GM12878 (cell line): ENCODE measurements around the gene JMJD4. TPM values are rescaled to one million over a fixed set of nuclear protein-coding genes. Genes with fewer than 3 reads are reported as not detected.
A peak's percentile ranks its signal among the peaks of the same experiment; 100 is the strongest.

Source experiments
- ATF3 ChIP-seq: IDR thresholded peaks from 2 replicates; pipeline ENCODE4 v1.6.1; 2011; ENCODE audit warnings: low read depth, mild to moderate bottlenecking, low read length, moderate library complexity, borderline replicate concordance; ENCODE audit errors: extremely low read depth
- CBX5 ChIP-seq: sonication (generic); IDR thresholded peaks from 2 replicates; pipeline ENCODE4 v1.6.1; 2016; ENCODE audit warnings: low read depth, moderate library complexity, mild to moderate bottlenecking, inconsistent platforms
- CHD2 ChIP-seq: IDR thresholded peaks from 2 replicates; pipeline ENCODE4 v1.6.1; 2011; ENCODE audit warnings: low read depth, low read length, improper control_type of control experiment, borderline replicate concordance
- CREM ChIP-seq: IDR thresholded peaks from 2 replicates; pipeline ENCODE4 v1.6.1; 2014; ENCODE audit warnings: antibody characterized with exemption, low read depth
- IKZF2 ChIP-seq, 2 experiments: fragments of 450-650 bp; IDR thresholded peaks; 2 replicates each; pipeline ENCODE4 v1.6.1; 2017; ENCODE audit warnings: mild to moderate bottlenecking in 2 of 2, moderate library complexity in 2 of 2
- IRF4 ChIP-seq: IDR thresholded peaks from 2 replicates; pipeline ENCODE4 v1.6.1; 2011; ENCODE audit warnings: low read depth, low read length
- JUND ChIP-seq: IDR thresholded peaks from 2 replicates; pipeline ENCODE4 v1.6.1; 2012; ENCODE audit warnings: low read depth, mild to moderate bottlenecking, low read length, improper control_type of control experiment, moderate library complexity
- LARP7 ChIP-seq: fragments of 450-650 bp; IDR thresholded peaks from 2 replicates; pipeline ENCODE4 v1.6.1; 2017; ENCODE audit warnings: mild to moderate bottlenecking
- MTA3 ChIP-seq: IDR thresholded peaks from 2 replicates; pipeline ENCODE4 v1.6.1; 2012; ENCODE audit warnings: low read length, inconsistent platforms, borderline replicate concordance
- MXI1 ChIP-seq: fragments of 150-350 bp; IDR thresholded peaks from 2 replicates; pipeline ENCODE4 v1.6.1; 2011; ENCODE audit warnings: low read depth, mild to moderate bottlenecking, inconsistent platforms, low read length, improper control_type of control experiment
- NFYB ChIP-seq: IDR thresholded peaks from 2 replicates; pipeline ENCODE4 v1.6.1; 2011; ENCODE audit warnings: low read depth, mild to moderate bottlenecking, low read length, improper control_type of control experiment, moderate library complexity; ENCODE audit not compliant: insufficient read depth
- NRF1 ChIP-seq: conservative IDR thresholded peaks from 2 replicates; pipeline ENCODE4 v1.6.1; 2011; ENCODE audit warnings: mild to moderate bottlenecking, low read depth, low read length, improper control_type of control experiment
- PAX8 ChIP-seq: fragments of 450-650 bp; IDR thresholded peaks from 2 replicates; pipeline ENCODE4 v1.6.1; 2017; ENCODE audit warnings: mild to moderate bottlenecking, moderate library complexity
- POLR2AphosphoS2 ChIP-seq: IDR thresholded peaks from 2 replicates; pipeline ENCODE4 v1.6.1; 2011; ENCODE audit warnings: low read depth, mild to moderate bottlenecking, low read length, improper control_type of control experiment, moderate library complexity
- RFX5 ChIP-seq: IDR thresholded peaks from 2 replicates; pipeline ENCODE4 v1.6.1; 2011; ENCODE audit warnings: low read depth, low read length, improper control_type of control experiment
- TARDBP ChIP-seq: IDR thresholded peaks from 2 replicates; pipeline ENCODE4 v1.6.1; 2016; ENCODE audit warnings: borderline replicate concordance
- ZNF207 ChIP-seq: fragments of 450-650 bp; IDR thresholded peaks from 2 replicates; pipeline ENCODE4 v1.6.1; 2014; ENCODE audit warnings: antibody characterized with exemption, mild to moderate bottlenecking, borderline replicate concordance
- ZSCAN29 ChIP-seq: fragments of 450-650 bp; IDR thresholded peaks from 2 replicates; pipeline ENCODE4 v1.6.1; 2017; ENCODE audit warnings: mild to moderate bottlenecking, moderate library complexity
- polyA plus RNA-seq, 11 experiments: library from polyadenylated mRNA; depleted of rRNA in 4 of 11; unstranded in 6 of 11; stranded (reverse) in 5 of 11; fragments of >200 nt; fragmentation: Nextera tagmentation in 4 of 11; fragmentation: Illumina TruSeq in 1 of 11; extraction: Ambion mirVana in 4 of 11; extraction: Trizol in 1 of 11; gene quantifications; 1 replicate in 1 of 11; 2 replicates in 10 of 11; pipeline versions ENCODE4 v1.2.1 to v1.2.3, GENCODE V29; 2011 to 2016; ENCODE audit warnings: inconsistent platforms in 2 of 11, missing spikeins in 2 of 11, low read depth in 1 of 11
- total RNA-seq, 4 experiments: library from RNA; depleted of rRNA in 3 of 4; stranded (reverse); fragments of >200 nt in 3 of 4; fragmentation: Illumina TruSeq in 1 of 4; extraction: Trizol in 1 of 4; gene quantifications; 2 replicates each; pipeline versions ENCODE4 v1.2.1 to v1.2.3, GENCODE V29; 2013 to 2021
- TF ChIP-seq, protein P1 (sequence below): fragments of 450-650 bp; IDR thresholded peaks from 2 replicates; pipeline ENCODE4 v1.6.1; 2017; ENCODE audit warnings: antibody characterized with exemption, mild to moderate bottlenecking, moderate library complexity
- TF ChIP-seq, protein P2 (sequence below), 3 experiments: IDR thresholded peaks in 2 of 3; conservative IDR thresholded peaks in 1 of 3; 2 replicates each; pipeline ENCODE4 v1.5.1; 2011; ENCODE audit warnings: low read depth in 3 of 3, low read length in 3 of 3, mild to moderate bottlenecking in 3 of 3, control low read depth in 2 of 3, moderate library complexity in 2 of 3, inconsistent platforms in 1 of 3, mixed read lengths in 1 of 3; ENCODE audit not compliant: control insufficient read depth in 2 of 3, insufficient read depth in 1 of 3; ENCODE audit errors: extremely low read depth in 1 of 3
- TF ChIP-seq, protein P3 (sequence below): IDR thresholded peaks from 2 replicates; pipeline ENCODE4 v1.6.1; 2012; ENCODE audit warnings: improper control_type of control experiment, low read depth, low read length; ENCODE audit not compliant: insufficient replicate concordance

Gene JMJD4
- total and polyA plus RNA-seq, 10 of the 15 experiments (the other 5 are each of a cell fraction or from before 2014, with no cell fraction given) = 0.89 to 38.3 (median 18.4) TPM

- TF ChIP-seq CHD2 (peak; percentile 87), CBX5 (no peak), ATF3 (no peak), IRF4 (peak; percentile 78), PAX8 (no peak), ZNF207 (peak; percentile 97), TARDBP (no peak), POLR2AphosphoS2 (peak; percentile 84), MXI1 (peak; percentile 86), NFYB (no peak), NRF1 (peak; percentile 96), ZSCAN29 (peak; percentile 84; the same call in 1 of the 2 replicates), JUND (no peak), IKZF2 (IDR thresholded peaks at IDR 0.05) (no peak), CREM (peak; percentile 85), LARP7 (peak; percentile 99), RFX5 (peak; percentile 25; the same call in 1 of the 2 replicates), MTA3 (no peak)
- TF ChIP-seq, protein P1, sequence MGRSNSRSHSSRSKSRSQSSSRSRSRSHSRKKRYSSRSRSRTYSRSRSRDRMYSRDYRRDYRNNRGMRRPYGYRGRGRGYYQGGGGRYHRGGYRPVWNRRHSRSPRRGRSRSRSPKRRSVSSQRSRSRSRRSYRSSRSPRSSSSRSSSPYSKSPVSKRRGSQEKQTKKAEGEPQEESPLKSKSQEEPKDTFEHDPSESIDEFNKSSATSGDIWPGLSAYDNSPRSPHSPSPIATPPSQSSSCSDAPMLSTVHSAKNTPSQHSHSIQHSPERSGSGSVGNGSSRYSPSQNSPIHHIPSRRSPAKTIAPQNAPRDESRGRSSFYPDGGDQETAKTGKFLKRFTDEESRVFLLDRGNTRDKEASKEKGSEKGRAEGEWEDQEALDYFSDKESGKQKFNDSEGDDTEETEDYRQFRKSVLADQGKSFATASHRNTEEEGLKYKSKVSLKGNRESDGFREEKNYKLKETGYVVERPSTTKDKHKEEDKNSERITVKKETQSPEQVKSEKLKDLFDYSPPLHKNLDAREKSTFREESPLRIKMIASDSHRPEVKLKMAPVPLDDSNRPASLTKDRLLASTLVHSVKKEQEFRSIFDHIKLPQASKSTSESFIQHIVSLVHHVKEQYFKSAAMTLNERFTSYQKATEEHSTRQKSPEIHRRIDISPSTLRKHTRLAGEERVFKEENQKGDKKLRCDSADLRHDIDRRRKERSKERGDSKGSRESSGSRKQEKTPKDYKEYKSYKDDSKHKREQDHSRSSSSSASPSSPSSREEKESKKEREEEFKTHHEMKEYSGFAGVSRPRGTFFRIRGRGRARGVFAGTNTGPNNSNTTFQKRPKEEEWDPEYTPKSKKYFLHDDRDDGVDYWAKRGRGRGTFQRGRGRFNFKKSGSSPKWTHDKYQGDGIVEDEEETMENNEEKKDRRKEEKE = no peak
- TF ChIP-seq, protein P2, sequence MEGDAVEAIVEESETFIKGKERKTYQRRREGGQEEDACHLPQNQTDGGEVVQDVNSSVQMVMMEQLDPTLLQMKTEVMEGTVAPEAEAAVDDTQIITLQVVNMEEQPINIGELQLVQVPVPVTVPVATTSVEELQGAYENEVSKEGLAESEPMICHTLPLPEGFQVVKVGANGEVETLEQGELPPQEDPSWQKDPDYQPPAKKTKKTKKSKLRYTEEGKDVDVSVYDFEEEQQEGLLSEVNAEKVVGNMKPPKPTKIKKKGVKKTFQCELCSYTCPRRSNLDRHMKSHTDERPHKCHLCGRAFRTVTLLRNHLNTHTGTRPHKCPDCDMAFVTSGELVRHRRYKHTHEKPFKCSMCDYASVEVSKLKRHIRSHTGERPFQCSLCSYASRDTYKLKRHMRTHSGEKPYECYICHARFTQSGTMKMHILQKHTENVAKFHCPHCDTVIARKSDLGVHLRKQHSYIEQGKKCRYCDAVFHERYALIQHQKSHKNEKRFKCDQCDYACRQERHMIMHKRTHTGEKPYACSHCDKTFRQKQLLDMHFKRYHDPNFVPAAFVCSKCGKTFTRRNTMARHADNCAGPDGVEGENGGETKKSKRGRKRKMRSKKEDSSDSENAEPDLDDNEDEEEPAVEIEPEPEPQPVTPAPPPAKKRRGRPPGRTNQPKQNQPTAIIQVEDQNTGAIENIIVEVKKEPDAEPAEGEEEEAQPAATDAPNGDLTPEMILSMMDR (IDR thresholded peaks at IDR 0.05 in 2 of 3, conservative IDR thresholded peaks at IDR 0.05 in 1 of 3; ENCODE audit: control insufficient read depth in 2 of 3, extremely low read depth in 1 of 3, insufficient read depth in 1 of 3, low read depth in 3 of 3, low read length in 3 of 3) = no peak
- TF ChIP-seq, protein P3, sequence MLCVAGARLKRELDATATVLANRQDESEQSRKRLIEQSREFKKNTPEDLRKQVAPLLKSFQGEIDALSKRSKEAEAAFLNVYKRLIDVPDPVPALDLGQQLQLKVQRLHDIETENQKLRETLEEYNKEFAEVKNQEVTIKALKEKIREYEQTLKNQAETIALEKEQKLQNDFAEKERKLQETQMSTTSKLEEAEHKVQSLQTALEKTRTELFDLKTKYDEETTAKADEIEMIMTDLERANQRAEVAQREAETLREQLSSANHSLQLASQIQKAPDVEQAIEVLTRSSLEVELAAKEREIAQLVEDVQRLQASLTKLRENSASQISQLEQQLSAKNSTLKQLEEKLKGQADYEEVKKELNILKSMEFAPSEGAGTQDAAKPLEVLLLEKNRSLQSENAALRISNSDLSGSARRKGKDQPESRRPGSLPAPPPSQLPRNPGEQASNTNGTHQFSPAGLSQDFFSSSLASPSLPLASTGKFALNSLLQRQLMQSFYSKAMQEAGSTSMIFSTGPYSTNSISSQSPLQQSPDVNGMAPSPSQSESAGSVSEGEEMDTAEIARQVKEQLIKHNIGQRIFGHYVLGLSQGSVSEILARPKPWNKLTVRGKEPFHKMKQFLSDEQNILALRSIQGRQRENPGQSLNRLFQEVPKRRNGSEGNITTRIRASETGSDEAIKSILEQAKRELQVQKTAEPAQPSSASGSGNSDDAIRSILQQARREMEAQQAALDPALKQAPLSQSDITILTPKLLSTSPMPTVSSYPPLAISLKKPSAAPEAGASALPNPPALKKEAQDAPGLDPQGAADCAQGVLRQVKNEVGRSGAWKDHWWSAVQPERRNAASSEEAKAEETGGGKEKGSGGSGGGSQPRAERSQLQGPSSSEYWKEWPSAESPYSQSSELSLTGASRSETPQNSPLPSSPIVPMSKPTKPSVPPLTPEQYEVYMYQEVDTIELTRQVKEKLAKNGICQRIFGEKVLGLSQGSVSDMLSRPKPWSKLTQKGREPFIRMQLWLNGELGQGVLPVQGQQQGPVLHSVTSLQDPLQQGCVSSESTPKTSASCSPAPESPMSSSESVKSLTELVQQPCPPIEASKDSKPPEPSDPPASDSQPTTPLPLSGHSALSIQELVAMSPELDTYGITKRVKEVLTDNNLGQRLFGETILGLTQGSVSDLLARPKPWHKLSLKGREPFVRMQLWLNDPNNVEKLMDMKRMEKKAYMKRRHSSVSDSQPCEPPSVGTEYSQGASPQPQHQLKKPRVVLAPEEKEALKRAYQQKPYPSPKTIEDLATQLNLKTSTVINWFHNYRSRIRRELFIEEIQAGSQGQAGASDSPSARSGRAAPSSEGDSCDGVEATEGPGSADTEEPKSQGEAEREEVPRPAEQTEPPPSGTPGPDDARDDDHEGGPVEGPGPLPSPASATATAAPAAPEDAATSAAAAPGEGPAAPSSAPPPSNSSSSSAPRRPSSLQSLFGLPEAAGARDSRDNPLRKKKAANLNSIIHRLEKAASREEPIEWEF = no peak
These were observed at the start of gene JMJD4, which contains the start of gene SNAP47 (continued) for GRCh38 chr1:227734856-227735538.
